Choroid plexus epithelial cell (primary cell): Measurements from ENCODE around the gene FBF1.
"Not testable (repeated sequence)": the region's sequence is repeated elsewhere in the genome, so short reads cannot be mapped to it uniquely, and the experiment has no call there.

Experiments
- DNase-seq: peaks from one replicate; pipeline ENCODE4 v3.0.0-alpha.2; 2010; ENCODE audit warnings: low read depth
- H3K4me3 ChIP-seq: 2 replicates; pipeline ENCODE4 v1.5.1; 2011; ENCODE audit warnings: low read depth, mild to moderate bottlenecking, control low read depth, low read length, moderate library complexity
- TF ChIP-seq, protein P1 (sequence below): conservative IDR thresholded peaks from 2 replicates; pipeline ENCODE4 v1.5.1; 2011; ENCODE audit warnings: low read depth, mild to moderate bottlenecking, control low read depth, inconsistent platforms, low read length, moderate library complexity

The FBF1 gene

GRCh38 chr17:75891022-75891604 lies 49.7 kb downstream of the FBF1 start:
- no peak overlapping the region for H3K4me3 ChIP-seq
- TF ChIP-seq, protein P1, sequence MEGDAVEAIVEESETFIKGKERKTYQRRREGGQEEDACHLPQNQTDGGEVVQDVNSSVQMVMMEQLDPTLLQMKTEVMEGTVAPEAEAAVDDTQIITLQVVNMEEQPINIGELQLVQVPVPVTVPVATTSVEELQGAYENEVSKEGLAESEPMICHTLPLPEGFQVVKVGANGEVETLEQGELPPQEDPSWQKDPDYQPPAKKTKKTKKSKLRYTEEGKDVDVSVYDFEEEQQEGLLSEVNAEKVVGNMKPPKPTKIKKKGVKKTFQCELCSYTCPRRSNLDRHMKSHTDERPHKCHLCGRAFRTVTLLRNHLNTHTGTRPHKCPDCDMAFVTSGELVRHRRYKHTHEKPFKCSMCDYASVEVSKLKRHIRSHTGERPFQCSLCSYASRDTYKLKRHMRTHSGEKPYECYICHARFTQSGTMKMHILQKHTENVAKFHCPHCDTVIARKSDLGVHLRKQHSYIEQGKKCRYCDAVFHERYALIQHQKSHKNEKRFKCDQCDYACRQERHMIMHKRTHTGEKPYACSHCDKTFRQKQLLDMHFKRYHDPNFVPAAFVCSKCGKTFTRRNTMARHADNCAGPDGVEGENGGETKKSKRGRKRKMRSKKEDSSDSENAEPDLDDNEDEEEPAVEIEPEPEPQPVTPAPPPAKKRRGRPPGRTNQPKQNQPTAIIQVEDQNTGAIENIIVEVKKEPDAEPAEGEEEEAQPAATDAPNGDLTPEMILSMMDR: no peak
- no peak for DNase-seq

- TF ChIP-seq, protein P1: no peak
- DNase-seq: no peak
- H3K4me3 ChIP-seq: no peak overlapping the region
Observed at GRCh38 chr17:75889454-75889853, 51.4 kb downstream of the FBF1 start.

DNA sequence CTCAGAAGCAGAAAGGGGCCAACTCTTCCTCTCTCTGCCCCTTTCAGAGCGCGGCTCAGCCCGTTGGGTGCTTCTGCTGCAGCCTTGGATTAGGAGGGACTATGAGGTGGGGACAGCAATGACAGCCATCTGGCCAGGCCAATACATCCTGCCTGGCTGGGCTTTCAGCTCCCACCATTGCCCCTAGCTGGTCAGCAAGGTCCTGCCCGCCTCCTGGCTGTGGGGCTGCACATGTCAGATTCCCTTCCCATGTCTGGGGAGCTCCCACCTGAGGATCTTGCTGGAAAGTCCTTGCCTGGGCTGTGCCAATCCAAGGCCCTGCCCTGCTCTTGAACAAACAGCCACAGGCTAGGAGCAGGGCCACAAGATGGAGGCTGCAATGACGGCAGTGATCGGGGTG lies 52.4 kb downstream of the FBF1 start:
- no peak for DNase-seq
- no peak overlapping the region for H3K4me3 ChIP-seq
- TF ChIP-seq, protein P1: no peak

GRCh38 chr17:75885860-75886259 lies 55.0 kb downstream of the FBF1 start:
- DNase-seq, H3K4me3 ChIP-seq: not testable (repeated sequence)

DNA sequence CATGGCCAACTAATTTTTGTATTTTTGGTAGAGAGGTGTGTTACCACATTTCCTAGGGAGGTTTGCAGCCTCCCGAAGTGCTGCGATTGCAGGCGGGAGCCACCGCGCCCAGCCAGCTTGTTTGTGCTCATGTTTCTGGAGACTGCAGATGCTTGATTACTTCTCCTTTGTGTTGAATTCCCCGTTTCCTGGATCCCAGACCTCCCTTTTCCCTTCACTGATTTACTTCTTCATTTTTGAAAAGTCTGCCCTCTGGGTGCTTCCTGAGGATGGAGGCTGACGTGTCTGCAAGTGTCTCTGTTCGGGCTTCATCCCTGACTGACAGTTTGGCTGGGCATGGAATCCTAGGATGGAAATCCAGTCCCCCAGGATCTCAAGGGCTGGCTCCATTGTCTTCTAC lies 55.4 kb downstream of the FBF1 start:
- H3K4me3 ChIP-seq: no peak overlapping the region
- TF ChIP-seq, protein P1: no peak
- no peak for DNase-seq

DNA sequence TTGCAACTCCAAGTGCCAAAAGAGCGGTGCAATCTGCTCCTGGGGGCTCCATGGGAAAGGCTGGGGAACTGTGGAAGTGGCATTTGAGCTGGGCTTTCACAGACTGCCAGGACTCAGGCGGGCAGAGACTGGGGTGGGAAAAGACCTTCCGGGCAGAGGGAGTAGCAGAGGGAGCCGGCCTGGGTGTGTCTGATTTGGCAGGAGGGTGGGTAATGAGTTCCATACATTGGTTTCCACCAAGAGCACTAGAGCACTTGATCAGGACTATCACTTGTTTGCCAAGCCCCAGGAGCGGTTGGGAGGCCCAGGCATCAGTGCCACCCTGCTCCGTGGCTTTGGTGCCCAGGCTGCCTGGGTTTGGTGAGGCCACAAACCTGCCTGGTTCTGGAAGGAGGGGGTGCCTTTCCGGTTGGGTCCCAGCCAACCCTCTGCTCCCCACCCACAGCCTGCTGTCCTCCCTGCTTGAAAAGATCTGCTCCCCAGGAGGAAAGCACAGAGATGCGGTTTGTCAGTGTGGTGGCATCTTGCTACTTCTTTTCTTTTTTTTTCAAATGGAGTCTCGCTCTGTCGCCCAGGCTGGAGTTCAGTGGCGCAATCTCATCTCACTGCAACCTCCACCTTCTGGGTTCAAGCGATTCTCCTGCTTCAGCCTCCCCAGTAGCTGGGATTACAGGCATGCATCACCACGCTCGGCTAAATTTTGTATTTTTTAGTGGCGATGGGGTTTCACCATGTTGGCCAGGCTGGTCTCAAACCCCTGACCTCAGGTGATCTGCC lies 59.0 kb downstream of the FBF1 start:
- TF ChIP-seq, protein P1: no peak
- no peak for DNase-seq
- H3K4me3 ChIP-seq: no peak overlapping the region

DNA sequence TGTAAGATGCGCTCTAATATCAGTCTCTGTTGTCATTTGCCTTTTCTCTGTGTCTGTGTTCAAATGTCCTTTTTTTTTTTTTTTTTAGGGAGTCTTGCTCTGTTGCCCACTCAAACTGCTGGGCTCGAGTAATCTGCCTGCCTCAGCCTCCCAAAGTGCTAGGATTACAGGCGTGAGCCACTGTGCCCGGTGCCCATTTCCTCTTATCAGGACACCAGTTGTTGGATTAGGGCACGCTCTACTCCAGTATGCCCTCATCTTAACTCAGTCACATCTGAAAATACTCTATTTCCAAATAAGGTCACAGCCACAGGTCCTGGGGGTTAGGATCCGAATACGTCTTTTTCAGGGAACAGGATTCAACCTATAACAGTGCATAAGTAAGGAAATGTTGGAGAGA lies 60.6 kb downstream of the FBF1 start:
- TF ChIP-seq, protein P1: no peak
- no peak for DNase-seq

More for the DNA sequence above, 60.6 kb downstream of the FBF1 start:
- no peak overlapping the region for H3K4me3 ChIP-seq
